ENCODE measurements around the gene CCDC170. TPM values are rescaled to one million over a fixed set of nuclear protein-coding genes. Genes with fewer than 3 reads are reported as not detected.

Gene CCDC170
- total RNA-seq, 1 experiment from 2014 or later = 0.12 TPM

DNA sequence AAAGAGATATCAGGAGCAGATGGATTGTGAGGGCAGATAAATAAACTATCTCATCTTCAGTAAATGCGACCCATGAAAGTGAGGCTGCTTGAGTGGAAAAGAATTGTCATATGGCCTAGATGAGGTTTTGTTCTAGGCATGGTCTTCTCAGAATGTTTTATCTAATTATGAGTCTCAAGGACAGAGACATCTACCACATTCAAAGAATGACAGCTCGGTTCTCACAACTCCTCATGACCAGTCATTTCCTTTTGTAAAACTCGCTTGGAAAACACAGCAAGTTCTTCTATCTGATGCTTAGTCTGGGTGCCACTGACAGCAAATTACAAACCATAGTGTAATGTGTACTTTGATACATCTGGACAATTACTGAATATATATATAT lies 140.5 kb downstream of the CCDC170 start:
- intact Hi-C loops (cut with micrococcal nuclease) = no loop called here
- DNase-seq (ENCODE audit: low read depth, low spot score) (no peak), ATAC-seq (no peak)
- Histone ChIP-seq H3K27ac (ENCODE audit: low read depth, low read length) (no peak overlapping the region), H3K9me2 (ENCODE audit: insufficient read depth) (no peaks in the 10 kb centered on the region), H3K4me3 (replicated peaks in 1 of 2; ENCODE audit: low read depth in 1 of 2, low read length in 2 of 2) (no peak overlapping the region), H3K27me3 (ENCODE audit: insufficient read depth, low read length) (no peaks in the 10 kb centered on the region), H3K36me3 (ENCODE audit: control insufficient read depth in 1 of 2, insufficient read depth in 2 of 2, low read length in 2 of 2) (no peaks in the 10 kb centered on the region), H4K20me1 (ENCODE audit: insufficient read depth) (no peaks in the 10 kb centered on the region), H3K9ac (ENCODE audit: low read length) (no peak overlapping the region), H3K79me2 (ENCODE audit: insufficient read depth, low read length) (no peaks in the 10 kb centered on the region), H3K4me2 (ENCODE audit: low read length) (no peak overlapping the region), H2AFZ (ENCODE audit: low read depth, low read length, poor library complexity, severe bottlenecking) (no peak overlapping the region), H3K9me3 (ENCODE audit: control insufficient read depth in 1 of 2, insufficient read depth in 1 of 2, low read depth in 1 of 2, low read length in 2 of 2) (no peaks in the 10 kb centered on the region), H3K4me1 (ENCODE audit: control insufficient read depth in 1 of 2, insufficient read depth in 2 of 2, low read length in 2 of 2) (peaks cover 0 to 8% of the 10 kb centered on the region in 2 experiments; a peak in 1 of 4 replicates)
- POLR2A ChIA-PET = no interaction called here
- no TSS peak for BruUV-seq (replicated peaks)
- RAD21 ChIA-PET (ENCODE audit: low non-redundant PET in 1 of 2, low total read pairs in 2 of 2, uncharacterized antibody in 2 of 2, unreplicated experiment in 2 of 2) = no interaction called here
- TF ChIP-seq EZH2 (IDR thresholded peaks at IDR 0.05) = no peak
- TF ChIP-seq, protein P1, sequence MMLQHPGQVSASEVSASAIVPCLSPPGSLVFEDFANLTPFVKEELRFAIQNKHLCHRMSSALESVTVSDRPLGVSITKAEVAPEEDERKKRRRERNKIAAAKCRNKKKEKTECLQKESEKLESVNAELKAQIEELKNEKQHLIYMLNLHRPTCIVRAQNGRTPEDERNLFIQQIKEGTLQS (IDR thresholded peaks at IDR 0.05) = no peak
- TF ChIP-seq POLR2AphosphoS5 (IDR thresholded peaks at IDR 0.05; ENCODE audit: low read depth, low read length) = no peak
- TF ChIP-seq EGR1 (IDR thresholded peaks at IDR 0.05; ENCODE audit: low read depth) = no peak
- TF ChIP-seq SIN3A (IDR thresholded peaks at IDR 0.05; ENCODE audit: low read depth) = no peak
- TF ChIP-seq, protein P2, sequence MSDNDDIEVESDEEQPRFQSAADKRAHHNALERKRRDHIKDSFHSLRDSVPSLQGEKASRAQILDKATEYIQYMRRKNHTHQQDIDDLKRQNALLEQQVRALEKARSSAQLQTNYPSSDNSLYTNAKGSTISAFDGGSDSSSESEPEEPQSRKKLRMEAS (IDR thresholded peaks at IDR 0.05) = no peak
- no peak for TF ChIP-seq ZNF274 (IDR thresholded peaks at IDR 0.05; ENCODE audit: low read depth, low read length)
- TF ChIP-seq, protein P3, sequence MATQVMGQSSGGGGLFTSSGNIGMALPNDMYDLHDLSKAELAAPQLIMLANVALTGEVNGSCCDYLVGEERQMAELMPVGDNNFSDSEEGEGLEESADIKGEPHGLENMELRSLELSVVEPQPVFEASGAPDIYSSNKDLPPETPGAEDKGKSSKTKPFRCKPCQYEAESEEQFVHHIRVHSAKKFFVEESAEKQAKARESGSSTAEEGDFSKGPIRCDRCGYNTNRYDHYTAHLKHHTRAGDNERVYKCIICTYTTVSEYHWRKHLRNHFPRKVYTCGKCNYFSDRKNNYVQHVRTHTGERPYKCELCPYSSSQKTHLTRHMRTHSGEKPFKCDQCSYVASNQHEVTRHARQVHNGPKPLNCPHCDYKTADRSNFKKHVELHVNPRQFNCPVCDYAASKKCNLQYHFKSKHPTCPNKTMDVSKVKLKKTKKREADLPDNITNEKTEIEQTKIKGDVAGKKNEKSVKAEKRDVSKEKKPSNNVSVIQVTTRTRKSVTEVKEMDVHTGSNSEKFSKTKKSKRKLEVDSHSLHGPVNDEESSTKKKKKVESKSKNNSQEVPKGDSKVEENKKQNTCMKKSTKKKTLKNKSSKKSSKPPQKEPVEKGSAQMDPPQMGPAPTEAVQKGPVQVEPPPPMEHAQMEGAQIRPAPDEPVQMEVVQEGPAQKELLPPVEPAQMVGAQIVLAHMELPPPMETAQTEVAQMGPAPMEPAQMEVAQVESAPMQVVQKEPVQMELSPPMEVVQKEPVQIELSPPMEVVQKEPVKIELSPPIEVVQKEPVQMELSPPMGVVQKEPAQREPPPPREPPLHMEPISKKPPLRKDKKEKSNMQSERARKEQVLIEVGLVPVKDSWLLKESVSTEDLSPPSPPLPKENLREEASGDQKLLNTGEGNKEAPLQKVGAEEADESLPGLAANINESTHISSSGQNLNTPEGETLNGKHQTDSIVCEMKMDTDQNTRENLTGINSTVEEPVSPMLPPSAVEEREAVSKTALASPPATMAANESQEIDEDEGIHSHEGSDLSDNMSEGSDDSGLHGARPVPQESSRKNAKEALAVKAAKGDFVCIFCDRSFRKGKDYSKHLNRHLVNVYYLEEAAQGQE (IDR thresholded peaks at IDR 0.05; ENCODE audit: low read depth) = no peak
- no peak for TF ChIP-seq POLR2A (IDR thresholded peaks at IDR 0.05; ENCODE audit: borderline replicate concordance, extremely low read depth, insufficient read depth, insufficient read length)
- TF ChIP-seq FOSL1 (IDR thresholded peaks at IDR 0.05; ENCODE audit: low read depth) = no peak
- TF ChIP-seq, protein P4, sequence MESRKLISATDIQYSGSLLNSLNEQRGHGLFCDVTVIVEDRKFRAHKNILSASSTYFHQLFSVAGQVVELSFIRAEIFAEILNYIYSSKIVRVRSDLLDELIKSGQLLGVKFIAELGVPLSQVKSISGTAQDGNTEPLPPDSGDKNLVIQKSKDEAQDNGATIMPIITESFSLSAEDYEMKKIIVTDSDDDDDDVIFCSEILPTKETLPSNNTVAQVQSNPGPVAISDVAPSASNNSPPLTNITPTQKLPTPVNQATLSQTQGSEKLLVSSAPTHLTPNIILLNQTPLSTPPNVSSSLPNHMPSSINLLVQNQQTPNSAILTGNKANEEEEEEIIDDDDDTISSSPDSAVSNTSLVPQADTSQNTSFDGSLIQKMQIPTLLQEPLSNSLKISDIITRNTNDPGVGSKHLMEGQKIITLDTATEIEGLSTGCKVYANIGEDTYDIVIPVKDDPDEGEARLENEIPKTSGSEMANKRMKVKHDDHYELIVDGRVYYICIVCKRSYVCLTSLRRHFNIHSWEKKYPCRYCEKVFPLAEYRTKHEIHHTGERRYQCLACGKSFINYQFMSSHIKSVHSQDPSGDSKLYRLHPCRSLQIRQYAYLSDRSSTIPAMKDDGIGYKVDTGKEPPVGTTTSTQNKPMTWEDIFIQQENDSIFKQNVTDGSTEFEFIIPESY (IDR thresholded peaks at IDR 0.05; ENCODE audit: extremely low read depth, insufficient replicate concordance, low read length) = no peak
- no peak for TF ChIP-seq JUND (IDR thresholded peaks at IDR 0.05)
- no peak for TF ChIP-seq YY1 (IDR thresholded peaks at IDR 0.05; ENCODE audit: extremely low read depth, insufficient replicate concordance, low read depth, low read length)
- no peak for TF ChIP-seq ELF1 (IDR thresholded peaks at IDR 0.05; ENCODE audit: borderline replicate concordance, low read depth)
- no peak for TF ChIP-seq SP1 (IDR thresholded peaks at IDR 0.05; ENCODE audit: low read depth)
- CTCF ChIA-PET = no interaction called here
